NCI-H82 treated with DMSO at 0.1 percent for 48 hours (cell line): ENCODE measurements around the gene ZNF532.

Experiments
- DNase-seq: peaks from one replicate; lab custom pipeline; 2025; ENCODE audit not compliant: unreplicated experiment; lab: John Stamatoyannopoulos, UW

Gene ZNF532

GRCh38 chr18:58937071-58937886, 72.6 kb downstream of the ZNF532 start:
- DNase-seq, result no peak

- no peak for DNase-seq
Measured at GRCh38 chr18:58937887-58938267, 73.2 kb downstream of the ZNF532 start.

- no peak for DNase-seq
Measured at GRCh38 chr18:58941426-58942099, 76.9 kb downstream of the ZNF532 start.

- DNase-seq, result peak; percentile 92
Measured at GRCh38 chr18:58943896-58944295, 79.2 kb downstream of the ZNF532 start.

- DNase-seq, result no peak
Measured at GRCh38 chr18:58947136-58947732, 82.6 kb downstream of the ZNF532 start.

- peak; percentile 51 for DNase-seq
Measured at GRCh38 chr18:58949031-58949430, 84.4 kb downstream of the ZNF532 start.

- DNase-seq, result no peak
Measured at GRCh38 chr18:58951986-58952702, 87.5 kb downstream of the ZNF532 start.

- DNase-seq, result no peak
Measured at GRCh38 chr18:58952858-58953257, 88.2 kb downstream of the ZNF532 start.

GRCh38 chr18:58953627-58954026, 89.0 kb downstream of the ZNF532 start:
- DNase-seq, result peak; percentile 64

GRCh38 chr18:58955001-58955400, 90.3 kb downstream of the ZNF532 start:
- peak; percentile 28 for DNase-seq

GRCh38 chr18:58955738-58956137, 91.1 kb downstream of the ZNF532 start:
- DNase-seq, result no peak

- no peak for DNase-seq
Measured at GRCh38 chr18:58958628-58959027, 94.0 kb downstream of the ZNF532 start.

GRCh38 chr18:58960508-58960907, 95.8 kb downstream of the ZNF532 start:
- DNase-seq, result no peak

- DNase-seq, result no peak
Measured at GRCh38 chr18:58960946-58961722, 96.5 kb downstream of the ZNF532 start.

GRCh38 chr18:58962336-58962735, 97.7 kb downstream of the ZNF532 start:
- DNase-seq, result peak; percentile 10

GRCh38 chr18:58965291-58966004, 100.8 kb downstream of the ZNF532 start:
- no peak for DNase-seq

GRCh38 chr18:58966005-58966677, 101.5 kb downstream of the ZNF532 start:
- peak; percentile 97 for DNase-seq

GRCh38 chr18:58966704-58967103, 102.0 kb downstream of the ZNF532 start:
- no peak for DNase-seq

GRCh38 chr18:58967751-58968254, 103.1 kb downstream of the ZNF532 start:
- no peak for DNase-seq
